Activated T-helper 17 cell treated with anti-CD3 and anti-CD28 coated beads, Interleukin-2, amount 50 U/mL, for 72 hours (primary cell): ENCODE data around the gene CEP126. TPM values are rescaled to one million over a fixed set of nuclear protein-coding genes. Genes with fewer than 3 reads are reported as not detected.

ENCODE experiments used
- ATAC-seq: fragments of 150-1000 bp; cut with Tn5 transposase; replicated peaks from 2 replicates; pipeline ENCODE4 v1.10.0; 2021; ENCODE audit warnings: mild to moderate bottlenecking, moderate library complexity
- H3K27ac Mint-ChIP-seq: one replicate; pipeline ENCODE4 v1.8.0; 2022; ENCODE audit warnings: mixed read lengths
- H3K27me3 Mint-ChIP-seq: one replicate; pipeline ENCODE4 v1.8.0; 2022; ENCODE audit warnings: mixed read lengths
- H3K36me3 Mint-ChIP-seq: one replicate; pipeline ENCODE4 v1.8.0; 2022; ENCODE audit warnings: low read depth, mild to moderate bottlenecking, mixed read lengths
- H3K4me1 Mint-ChIP-seq: one replicate; pipeline ENCODE4 v1.8.0; 2022; ENCODE audit warnings: mixed read lengths
- H3K4me3 Mint-ChIP-seq: one replicate; pipeline ENCODE4 v1.8.0; 2022; ENCODE audit warnings: mild to moderate bottlenecking, mixed read lengths
- H3K9me3 Mint-ChIP-seq: one replicate; pipeline ENCODE4 v1.8.0; 2022; ENCODE audit warnings: mixed read lengths
- total RNA-seq, 2 donors: library from RNA; stranded (reverse); gene quantifications; one replicate each; pipeline ENCODE4 v1.2.3, GENCODE V29; 2022

Gene CEP126
- total RNA-seq, 2 donors from 2014 or later, result 0.97 to 1.5 TPM

GRCh38 chr11:102010776-102011494 lies 96.1 kb downstream of the CEP126 start:
- no peaks in the 10 kb centered on the region for H3K36me3 Mint-ChIP-seq
- no peak for ATAC-seq
- no peaks in the 10 kb centered on the region for H3K9me3 Mint-ChIP-seq
- H3K27me3 Mint-ChIP-seq, result peaks cover 8% of the 10 kb centered on the region
- no peaks in the 10 kb centered on the region for H3K4me1 Mint-ChIP-seq
- no peak overlapping the region for H3K27ac Mint-ChIP-seq
- no peak overlapping the region for H3K4me3 Mint-ChIP-seq

- Mint-ChIP-seq H3K4me3 (no peak overlapping the region), H3K27ac (no peak overlapping the region), H3K9me3 (no peaks in the 10 kb centered on the region), H3K4me1 (no peaks in the 10 kb centered on the region), H3K27me3 (peaks cover 8% of the 10 kb centered on the region), H3K36me3 (no peaks in the 10 kb centered on the region)
- peak; percentile 26 for ATAC-seq
Measured at GRCh38 chr11:102012946-102013345, 98.1 kb downstream of the CEP126 start.

GRCh38 chr11:102014756-102015155 lies 99.9 kb downstream of the CEP126 start:
- Mint-ChIP-seq H3K4me1 (no peaks in the 10 kb centered on the region), H3K36me3 (no peaks in the 10 kb centered on the region), H3K4me3 (no peak overlapping the region), H3K9me3 (no peaks in the 10 kb centered on the region), H3K27me3 (peaks cover 8% of the 10 kb centered on the region), H3K27ac (no peak overlapping the region)
- no peak for ATAC-seq

- ATAC-seq, result no peak
- no peak overlapping the region for H3K27ac Mint-ChIP-seq
- no peak overlapping the region for H3K4me3 Mint-ChIP-seq
- H3K4me1 Mint-ChIP-seq, result no peaks in the 10 kb centered on the region
- no peaks in the 10 kb centered on the region for H3K9me3 Mint-ChIP-seq
- peaks cover 4% of the 10 kb centered on the region for H3K27me3 Mint-ChIP-seq
- no peaks in the 10 kb centered on the region for H3K36me3 Mint-ChIP-seq
Measured at GRCh38 chr11:102017026-102017425, 102.2 kb downstream of the CEP126 start.

GRCh38 chr11:102026217-102026616 lies 111.4 kb downstream of the CEP126 start:
- no peak overlapping the region for H3K4me3 Mint-ChIP-seq
- no peak for ATAC-seq
- peaks cover 25% of the 10 kb centered on the region for H3K27me3 Mint-ChIP-seq
- H3K4me1 Mint-ChIP-seq, result no peaks in the 10 kb centered on the region
- no peaks in the 10 kb centered on the region for H3K36me3 Mint-ChIP-seq
- H3K27ac Mint-ChIP-seq, result no peak overlapping the region
- no peaks in the 10 kb centered on the region for H3K9me3 Mint-ChIP-seq

GRCh38 chr11:102026959-102027358 lies 112.1 kb downstream of the CEP126 start:
- Mint-ChIP-seq H3K9me3 (no peaks in the 10 kb centered on the region), H3K4me3 (no peak overlapping the region), H3K27me3 (peaks cover 25% of the 10 kb centered on the region), H3K4me1 (no peaks in the 10 kb centered on the region), H3K36me3 (no peaks in the 10 kb centered on the region), H3K27ac (no peak overlapping the region)
- ATAC-seq, result no peak

GRCh38 chr11:102036757-102037156 lies 121.9 kb downstream of the CEP126 start:
- H3K9me3 Mint-ChIP-seq, result no peaks in the 10 kb centered on the region
- peaks cover 20% of the 10 kb centered on the region for H3K27me3 Mint-ChIP-seq
- ATAC-seq, result no peak
- H3K27ac Mint-ChIP-seq, result no peak overlapping the region
- no peaks in the 10 kb centered on the region for H3K36me3 Mint-ChIP-seq
- no peaks in the 10 kb centered on the region for H3K4me1 Mint-ChIP-seq
- no peak overlapping the region for H3K4me3 Mint-ChIP-seq

- H3K4me1 Mint-ChIP-seq, result no peaks in the 10 kb centered on the region
- peak overlapping the region; percentile 76 for H3K4me3 Mint-ChIP-seq
- H3K9me3 Mint-ChIP-seq, result no peaks in the 10 kb centered on the region
- ATAC-seq, result no peak
- no peak overlapping the region for H3K27ac Mint-ChIP-seq
- H3K36me3 Mint-ChIP-seq, result no peaks in the 10 kb centered on the region
- H3K27me3 Mint-ChIP-seq, result peaks cover 21% of the 10 kb centered on the region
Measured at GRCh38 chr11:102046841-102047240, 132.0 kb downstream of the CEP126 start.

GRCh38 chr11:102047305-102047924 lies 132.6 kb downstream of the CEP126 start, which contains the start of gene CFAP300:
Gene CFAP300 (plus strand): TSS chr11:102047437. CDS start chr11:102047471, 34 bp downstream.
- peak; percentile 92 for ATAC-seq
- Mint-ChIP-seq H3K4me1 (no peaks in the 10 kb centered on the region), H3K27ac (no peak within 1 kb of the TSS), H3K36me3 (no peaks in the 10 kb centered on the region), H3K27me3 (peaks cover 21% of the 10 kb centered on the region), H3K4me3 (peak within 1 kb of the TSS; percentile 76), H3K9me3 (no peaks in the 10 kb centered on the region)

Other genes with a start within 250 kb of the CEP126 start
- not detected for gene ANGPTL5, start 1.5 kb downstream of the CEP126 start, total RNA-seq
- not detected for gene CFAP300, start 132.4 kb downstream of the CEP126 start, total RNA-seq
- under 1 TPM; 0.30 to 0.98 TPM for gene YAP1, start 195.4 kb downstream of the CEP126 start, total RNA-seq